GM19035 (cell line): ENCODE results near the gene S100PBP.

ENCODE experiments used
- ATAC-seq: cut with Tn5 transposase; IDR thresholded peaks from one replicate; pipeline ENCODE4 v1.9.1; 2021; ENCODE audit not compliant: unreplicated experiment

Gene S100PBP

DNA sequence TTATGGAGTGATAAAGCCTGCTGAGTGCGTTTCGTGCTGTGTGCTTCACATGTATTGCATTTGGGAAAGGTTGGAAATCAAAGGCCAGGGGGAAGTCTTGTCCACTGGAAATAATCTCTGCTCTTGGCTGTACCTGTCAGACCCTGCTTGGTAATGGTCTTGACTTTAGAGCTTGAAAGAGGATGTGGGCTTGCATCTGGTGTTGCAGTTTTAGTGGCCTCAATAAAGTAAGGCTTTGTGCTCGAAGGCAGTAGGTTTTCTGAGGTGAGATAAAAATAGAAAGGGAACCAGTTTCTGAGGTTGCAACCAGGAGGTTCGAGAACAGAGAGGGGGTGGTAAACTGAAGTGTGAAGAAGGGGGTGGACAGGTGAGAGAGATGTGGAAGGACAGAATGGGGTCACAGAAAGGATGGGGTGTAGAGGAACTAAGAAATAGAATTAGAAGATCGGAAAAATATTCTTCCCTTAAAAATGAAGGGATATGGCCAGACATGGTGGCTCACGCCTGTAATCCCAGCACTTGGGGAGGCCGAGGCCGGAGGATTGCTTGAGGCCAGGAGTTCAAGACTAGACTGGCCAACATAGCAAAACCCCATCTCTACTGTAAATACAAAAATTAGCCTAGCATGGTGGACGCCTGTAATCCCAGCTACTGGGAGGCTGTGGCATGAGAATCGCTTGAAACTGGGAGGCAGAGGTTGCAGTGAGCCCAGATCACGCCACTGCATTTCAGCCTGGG is 1.5 kb downstream of the S100PBP start:
- no peak for ATAC-seq

DNA sequence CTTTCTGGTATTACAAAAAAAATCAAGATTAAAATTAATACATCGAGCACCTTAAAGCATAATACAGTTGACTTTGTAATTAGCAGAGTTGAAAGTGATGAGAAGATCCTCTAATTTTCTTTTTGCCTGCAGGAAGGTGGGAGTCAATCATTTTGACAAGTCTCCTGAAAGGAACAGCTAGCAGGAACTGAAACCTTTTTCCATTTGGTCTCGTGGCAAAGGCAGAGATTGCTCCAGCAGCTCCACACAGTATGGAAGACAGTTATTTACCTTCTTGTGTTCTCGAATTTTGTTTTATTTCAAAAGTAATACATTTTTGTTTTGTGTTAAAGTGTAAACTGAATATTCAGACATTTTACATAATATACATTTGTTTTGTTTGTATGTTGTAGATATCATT is 7.7 kb downstream of the S100PBP start:
- no peak for ATAC-seq

DNA sequence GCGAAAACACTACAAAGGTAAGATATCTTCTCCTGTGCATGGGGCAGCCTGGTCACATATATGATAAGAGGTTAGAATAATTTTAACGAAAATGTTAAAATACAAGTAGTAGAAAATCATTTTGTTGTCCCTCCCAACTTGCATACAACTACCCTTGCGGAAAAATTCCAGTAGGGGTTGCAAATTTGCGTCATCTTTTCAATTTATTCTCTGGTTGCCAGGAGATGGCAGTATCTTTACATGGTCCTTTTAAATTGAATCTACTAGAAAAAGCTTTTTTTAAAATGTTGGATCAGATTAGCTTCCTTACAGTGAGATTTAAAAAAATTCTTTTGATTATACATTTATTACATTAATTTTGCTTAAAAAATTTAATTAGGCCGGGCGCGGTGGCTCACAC is 10.9 kb downstream of the S100PBP start:
- ATAC-seq = no peak

DNA sequence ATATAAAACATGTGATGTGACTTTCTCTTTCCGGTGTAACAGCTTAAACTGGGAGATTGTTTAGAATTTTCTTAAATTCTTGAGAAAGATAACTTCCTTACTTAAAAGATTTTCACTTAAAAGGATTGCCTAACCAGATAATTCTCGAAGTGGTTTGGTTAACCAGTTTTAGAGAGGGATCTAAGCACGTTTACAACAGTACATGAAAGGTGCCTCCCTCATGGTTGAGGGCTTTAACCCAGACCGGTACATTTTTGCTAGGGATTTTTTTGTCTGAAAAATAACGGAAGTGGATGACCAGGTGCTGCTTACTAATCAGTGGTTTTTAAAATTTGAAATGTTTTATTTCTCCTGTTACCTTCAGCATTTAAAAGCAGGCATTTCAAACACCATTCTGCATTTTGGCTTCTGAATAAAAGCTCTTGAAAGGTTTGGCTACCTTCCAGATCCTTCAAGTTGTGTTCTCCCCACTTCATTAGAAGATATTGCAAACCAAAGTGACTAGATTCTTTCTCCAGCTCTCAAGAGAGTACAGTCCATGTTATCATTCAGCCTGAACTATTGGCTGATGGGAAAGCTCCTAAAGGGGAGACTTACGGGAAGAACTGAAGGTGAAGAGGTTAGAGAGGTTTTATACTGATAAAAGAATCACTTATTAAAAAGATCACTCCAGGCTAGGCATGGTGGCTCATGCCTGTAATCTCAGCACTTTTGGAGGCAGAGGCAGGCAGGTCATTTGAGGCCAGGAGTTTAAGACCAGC is 12.8 kb downstream of the S100PBP start:
- ATAC-seq = no peak

DNA sequence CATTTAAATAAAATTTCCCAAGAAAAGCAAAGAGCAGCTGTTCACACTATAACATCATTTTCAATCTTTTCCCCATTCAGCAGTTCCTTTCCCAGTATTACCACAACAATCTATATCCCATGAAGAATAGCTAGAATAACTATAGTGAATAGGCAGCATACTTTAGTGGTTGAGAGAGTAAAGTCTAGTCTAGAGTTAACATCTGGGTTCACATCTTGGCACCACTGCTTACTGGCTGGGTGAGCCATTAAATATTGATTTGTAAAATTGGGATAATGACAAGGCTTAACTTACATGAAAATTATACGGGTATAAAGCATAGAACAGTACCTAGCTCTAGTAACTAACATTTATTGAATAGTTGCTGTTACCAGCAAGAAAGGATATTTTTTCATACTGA is 14.4 kb downstream of the S100PBP start:
- no peak for ATAC-seq

DNA sequence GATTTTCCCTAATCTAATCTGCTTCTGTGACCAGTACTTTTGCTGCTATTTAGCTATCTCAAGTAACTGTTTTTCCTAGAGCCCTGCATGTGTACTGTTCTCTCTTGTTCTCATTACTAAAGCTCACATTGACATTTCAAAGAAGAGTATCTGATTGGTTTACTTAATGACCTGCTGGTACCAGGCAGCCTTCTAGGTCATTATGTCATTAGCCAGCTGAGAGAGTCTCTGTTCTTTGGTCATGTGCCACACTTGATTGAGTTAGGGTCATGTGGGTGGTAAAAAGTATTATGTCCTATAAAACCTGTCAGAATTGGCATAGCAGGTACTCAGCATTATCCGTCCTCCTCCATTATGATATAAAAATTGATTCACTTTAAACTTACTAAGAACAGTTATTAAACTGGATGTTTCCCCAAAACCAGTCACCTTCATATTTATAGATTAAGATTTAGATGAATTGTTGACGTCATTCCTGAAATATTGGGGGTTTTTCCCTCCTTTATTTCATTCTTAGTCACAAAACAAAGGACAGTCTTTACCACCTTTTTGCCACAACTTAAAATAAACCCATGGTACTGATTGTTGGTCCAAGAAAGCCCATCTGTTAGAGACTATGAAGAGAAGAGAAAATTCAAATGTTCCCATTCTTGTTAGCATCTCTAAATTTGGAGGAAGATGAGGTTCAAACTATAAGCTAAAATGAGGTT is 31.1 kb downstream of the S100PBP start:
- no peak for ATAC-seq

DNA sequence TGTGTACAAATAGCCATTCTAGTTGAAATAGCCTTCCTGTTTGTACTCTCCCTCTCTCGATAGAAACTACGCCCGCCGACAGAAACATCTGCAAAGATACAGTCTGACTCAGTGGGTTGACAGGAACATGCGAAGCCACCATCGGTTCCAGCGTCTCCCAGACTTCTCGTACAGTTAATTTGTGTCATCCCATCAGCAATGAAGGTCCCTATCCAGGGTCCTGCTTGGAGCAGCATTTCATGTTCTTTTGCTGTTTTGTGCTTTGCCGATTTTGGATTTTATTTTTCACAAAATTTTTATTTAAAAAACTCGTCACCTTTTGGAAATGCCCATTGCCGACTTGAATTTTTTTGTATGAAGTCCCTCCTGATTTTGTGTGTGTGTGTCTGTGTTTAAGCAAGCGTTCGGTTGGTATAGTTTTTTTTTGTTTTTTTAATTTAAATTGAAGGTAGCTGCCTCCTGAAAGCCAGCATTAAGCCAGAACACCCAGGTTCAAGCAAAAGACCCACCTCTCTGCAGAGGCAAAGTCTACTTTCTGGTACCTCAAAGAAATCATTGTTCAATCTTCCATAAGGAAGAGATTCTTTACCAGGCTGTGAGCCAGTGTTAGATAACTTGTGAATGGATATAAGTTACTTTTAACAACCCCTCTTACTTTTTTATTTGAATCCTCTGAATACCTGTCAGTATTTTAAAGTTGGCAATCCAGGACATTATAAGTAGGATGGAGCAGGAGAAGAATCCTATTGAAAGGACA is 38.6 kb downstream of the S100PBP start:
- ATAC-seq = no peak

DNA sequence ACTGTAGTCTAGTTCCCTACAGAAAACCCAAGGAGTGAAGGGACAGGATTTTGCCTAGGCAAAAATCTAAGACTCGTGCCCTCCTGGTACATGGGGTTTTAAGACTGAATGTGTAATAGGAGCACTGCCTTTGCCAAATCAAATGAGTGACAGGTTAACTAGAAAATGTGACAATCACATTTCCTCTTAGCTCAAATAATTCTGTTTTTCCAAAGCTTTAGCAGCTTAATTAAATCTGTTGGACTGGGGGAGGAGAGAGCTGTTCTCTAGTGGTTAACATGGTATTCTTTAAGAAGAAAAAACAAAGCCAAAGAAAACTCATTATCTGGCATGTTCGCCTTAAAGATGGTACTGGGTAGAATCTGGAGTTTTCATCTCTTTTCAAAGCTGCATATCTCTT is 40.7 kb downstream of the S100PBP start:
- ATAC-seq = no peak

DNA sequence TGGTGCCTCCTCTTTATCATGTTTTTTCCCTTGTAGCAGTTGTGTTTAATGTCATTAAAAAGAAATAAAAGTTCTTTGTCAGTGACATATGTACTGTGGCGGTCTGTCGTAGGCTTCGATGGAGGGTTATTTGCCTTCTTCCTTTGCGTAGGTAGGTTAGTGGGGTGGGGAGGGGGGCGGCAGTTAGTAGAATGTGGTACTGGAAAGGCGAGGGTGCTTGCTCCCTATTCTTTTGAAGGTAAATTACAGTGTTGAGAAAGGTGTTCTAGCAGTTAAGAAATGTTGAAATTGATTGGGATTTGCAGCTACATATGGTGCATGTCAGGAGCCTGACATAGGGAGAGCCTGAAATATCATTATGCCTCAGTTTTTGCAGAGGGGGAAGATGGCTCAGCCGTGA is 41.3 kb downstream of the S100PBP start:
- no peak for ATAC-seq

DNA sequence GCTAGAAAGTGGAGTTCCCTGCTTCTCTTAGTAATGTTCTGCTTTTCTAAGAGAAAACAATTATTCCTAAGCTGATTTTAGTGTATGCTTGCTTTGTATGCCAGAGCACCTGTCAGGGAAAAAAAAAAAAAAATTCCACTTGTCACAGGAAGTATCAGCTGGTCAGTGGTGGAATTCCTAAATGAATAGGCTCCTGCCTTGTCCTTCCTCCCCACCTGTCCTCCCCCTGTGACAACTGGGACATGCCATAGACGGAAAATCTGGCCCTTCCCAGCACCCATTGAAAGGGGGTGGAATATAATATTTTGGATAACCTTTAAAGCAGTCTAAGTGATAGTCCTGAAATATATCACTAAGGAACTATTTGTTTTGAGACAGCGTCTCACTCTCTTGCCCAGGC is 42.5 kb downstream of the S100PBP start:
- no peak for ATAC-seq

DNA sequence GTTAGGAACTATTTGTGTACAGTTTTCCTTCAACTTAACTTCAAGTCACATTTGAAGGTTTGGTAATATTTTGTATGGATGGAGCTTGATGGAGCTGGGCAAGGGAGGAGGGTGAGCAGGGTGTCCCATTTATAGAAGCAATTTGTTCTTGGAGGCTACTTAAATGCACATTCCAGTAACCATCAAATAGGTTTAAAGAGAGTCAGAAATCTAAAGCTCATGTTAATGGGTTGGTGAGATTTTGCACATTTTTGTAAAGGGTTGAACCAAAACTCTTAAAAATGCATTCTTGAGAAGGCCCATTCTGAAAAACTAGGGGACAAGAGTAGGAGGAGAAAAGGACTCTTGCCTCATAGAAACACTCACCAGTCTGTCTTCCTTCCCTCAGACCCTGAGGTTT is 43.1 kb downstream of the S100PBP start:
- ATAC-seq = no peak

DNA sequence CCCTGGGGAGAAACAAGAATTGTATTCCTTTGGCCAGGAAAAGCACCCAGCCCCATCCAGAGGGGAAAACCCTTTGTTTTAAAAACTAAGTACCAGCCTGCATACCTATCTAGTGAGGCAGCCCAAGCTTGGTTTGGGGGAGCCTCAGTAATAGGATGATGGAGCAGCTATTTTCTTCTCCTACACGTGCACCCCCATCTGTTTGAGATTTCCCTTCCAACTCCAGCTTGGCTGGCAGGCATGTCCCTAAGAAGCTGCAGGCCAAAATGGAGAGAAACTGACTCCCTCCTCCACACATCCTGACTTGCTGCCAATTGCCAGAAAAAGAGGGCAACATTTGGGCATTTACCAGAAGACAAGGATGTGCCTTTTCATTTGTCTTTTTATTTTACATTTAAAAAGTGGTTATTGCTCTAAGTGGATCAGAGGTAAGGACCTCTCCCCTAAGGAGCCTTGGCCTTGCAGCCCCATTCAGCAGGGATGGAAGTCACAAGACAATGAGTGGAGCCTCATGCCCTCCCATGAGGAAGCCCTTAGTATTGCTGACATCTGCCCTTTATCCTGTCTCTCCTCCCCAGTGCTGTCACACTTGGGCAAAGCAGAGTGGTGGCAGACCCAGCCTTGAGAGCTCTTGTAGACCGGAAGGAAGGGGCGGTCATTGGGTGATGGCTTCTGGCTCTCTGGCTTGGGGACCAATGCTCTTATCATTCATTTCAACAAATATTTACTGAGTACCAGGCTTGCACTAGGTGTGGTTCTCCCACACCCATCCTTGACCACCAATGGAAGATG is 44.6 kb downstream of the S100PBP start:
- ATAC-seq = no peak

DNA sequence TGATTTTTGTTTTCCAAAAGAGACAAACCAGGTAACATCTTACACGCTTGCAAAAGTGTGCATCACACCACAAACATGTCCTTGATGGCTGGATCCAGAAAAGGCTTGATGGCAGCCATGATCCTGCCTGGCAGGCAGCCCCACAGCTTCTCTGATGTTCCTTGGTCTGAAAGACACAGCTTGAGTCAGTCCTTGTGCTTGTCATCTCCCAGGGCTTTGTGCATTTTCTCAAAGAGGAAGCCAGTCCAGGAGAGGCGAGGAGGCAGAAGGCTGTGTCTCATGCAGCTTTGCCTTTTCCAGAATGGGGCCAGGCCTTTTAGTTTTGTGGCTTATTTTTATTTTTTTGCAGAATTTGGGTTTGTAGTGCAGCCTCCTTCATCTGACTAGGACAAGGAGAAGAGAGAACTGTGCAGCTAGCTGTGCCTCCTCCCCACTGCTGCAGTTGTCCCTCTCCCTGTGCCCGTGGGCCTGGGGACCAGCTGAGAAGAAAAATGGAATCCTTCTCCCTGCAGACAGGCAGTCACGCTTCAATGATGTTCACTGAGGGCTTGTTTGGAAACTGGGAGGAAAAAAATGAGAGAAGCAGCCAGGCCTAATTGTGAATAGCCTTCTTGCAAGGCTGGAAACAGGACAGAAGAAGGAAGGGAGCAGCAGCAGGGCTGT is 45.9 kb downstream of the S100PBP start:
- no peak for ATAC-seq

DNA sequence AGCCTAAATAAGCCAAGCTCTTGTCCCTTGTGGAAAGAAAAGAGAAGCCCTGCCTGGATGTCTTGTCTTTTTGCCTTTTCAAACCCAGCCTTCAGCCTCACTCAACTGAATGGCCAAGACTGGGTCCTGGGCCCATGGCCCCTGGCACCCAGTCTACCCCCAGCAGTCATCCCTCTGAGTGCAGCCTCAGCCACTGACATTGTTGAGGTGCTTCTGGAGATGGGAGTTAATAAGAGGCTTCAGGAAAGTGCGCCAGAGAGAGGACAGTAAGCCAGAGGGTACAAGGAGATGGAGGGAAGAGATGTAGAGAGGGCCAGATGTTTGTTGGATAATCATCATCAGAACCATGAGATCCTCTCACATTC is 46.4 kb downstream of the S100PBP start:
- ATAC-seq = no peak

DNA sequence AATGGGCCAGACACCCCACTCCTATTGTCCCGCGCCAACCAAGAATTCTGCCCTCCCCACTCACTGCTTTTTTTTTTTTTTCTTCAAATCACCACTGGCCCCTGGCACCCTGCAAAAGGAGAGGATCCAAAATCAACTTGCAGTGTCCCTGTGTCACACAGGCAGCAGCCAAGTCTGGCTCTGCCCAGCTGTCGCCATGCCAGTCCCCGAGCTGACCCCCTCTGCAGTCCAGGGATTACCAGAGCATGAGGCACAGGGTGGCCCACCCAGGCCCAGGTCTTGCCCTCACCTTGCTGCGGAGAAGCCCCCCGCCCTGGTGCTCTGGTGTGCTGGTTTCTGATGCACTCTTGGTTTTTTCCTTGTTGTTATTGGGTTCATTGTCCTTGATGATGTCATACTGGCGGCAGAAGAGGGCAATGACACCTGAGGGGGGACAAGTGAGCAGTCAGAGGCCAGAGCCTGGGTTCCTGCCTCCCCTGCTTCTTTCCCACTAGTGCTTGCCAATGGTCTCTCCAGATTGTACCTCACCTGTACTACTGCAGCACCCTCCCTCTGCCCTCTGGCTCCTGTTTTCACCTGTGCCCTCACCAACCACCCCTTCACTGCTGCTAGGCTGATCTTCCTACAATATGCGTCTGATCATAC is 47.0 kb downstream of the S100PBP start:
- no peak for ATAC-seq

DNA sequence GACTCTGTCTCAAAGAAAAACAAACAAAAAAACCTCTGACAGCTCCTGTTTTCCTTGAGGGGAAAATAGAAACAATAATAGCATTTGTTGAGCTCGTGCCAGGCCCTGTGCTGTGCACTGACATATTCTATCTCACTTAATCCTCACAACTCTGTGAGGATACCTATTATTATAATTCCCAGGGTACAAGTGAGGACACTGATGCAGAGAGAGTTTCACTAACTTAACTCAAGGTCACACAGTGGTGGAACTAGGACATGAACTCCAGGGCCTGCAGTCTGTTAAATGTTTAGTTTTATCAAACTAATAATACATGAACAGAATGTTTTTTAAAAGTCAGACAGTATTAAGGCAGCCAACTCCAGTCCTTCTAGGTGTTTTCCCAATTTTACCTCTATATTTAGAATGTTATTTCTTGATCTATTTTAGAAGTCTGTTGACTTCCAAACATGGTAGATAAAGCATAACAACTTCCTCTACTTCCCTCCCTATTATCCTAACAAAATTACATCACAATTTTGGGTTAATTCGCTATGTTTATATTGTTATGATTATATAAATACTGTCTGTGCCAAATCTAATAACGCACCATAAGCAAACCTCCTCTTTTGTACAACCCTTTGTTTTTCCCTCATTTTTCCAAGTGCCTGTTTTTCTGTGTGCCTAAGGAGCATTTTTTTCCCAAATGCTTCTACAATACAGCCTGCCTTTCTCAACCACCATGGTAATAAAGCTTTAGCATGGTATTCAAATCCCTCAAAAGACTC is 48.4 kb downstream of the S100PBP start:
- ATAC-seq = no peak

DNA sequence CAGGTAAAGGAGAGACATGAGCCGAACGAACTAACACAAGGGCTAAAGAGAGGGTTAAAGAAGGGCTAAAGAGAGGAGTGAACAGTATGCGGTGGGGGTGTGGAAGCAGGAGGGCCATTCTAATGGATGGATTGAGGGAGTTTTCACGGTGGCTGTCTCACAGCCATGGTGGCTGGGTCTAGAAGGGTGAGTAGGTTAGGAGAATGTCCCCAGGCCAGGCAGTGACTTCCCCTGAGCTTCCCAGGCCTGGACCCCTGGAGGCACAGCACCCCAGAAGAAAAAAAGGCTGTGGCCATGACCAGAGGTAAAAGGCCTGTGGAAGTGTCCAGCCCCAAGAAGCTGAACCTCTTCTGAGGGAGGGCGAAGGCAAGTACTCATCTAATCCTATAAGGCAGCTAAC is 49.7 kb downstream of the S100PBP start:
- ATAC-seq = no peak

DNA sequence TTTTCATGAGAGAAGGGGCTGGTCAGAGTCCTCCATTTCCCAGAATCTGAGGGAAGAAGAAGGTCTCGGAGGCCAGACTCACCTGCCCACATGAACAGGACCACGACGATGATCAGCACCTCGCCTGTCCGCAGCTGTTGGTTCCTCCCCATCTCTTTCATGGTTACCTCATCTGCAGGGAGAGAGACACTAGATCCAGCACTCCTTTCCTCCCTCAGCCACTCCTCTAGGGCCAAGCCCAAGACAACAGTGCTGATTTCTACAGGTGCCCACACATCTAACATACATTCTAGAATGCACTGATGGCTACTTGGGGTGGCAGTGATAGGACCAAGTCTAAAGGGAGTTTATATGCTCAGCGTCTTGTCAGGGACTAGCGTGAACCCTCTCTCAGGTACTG is 50.2 kb downstream of the S100PBP start:
- ATAC-seq = no peak

DNA sequence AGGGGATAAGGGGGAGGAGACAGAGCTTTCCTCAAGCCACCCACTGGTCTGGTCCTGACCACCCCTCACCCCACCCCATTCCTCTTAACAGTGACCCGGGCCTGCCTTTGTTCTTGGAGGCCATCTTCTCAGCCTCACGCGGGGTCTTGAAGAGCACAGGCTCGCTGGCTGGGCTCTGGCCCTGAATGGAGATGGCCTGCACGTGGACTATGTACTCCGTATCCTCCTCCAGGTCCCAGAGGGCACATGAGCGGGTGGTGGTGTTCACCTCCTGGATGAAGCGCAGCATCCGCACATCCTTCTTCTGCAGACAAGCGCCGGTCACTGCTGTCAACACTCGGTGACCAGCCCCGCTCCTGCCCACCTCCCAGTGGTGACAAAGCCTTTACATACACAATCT is 50.6 kb downstream of the S100PBP start:
- no peak for ATAC-seq
